Neural progenitor cell (in vitro differentiated cells): ENCODE measurements around the gene MNT.

ENCODE experiments used
- EZH2phosphoT487 ChIP-seq: fragments of 200-600 bp; sonication (generic); IDR thresholded peaks from 2 replicates; pipeline ENCODE4 v1.6.1; 2017; ENCODE audit warnings: antibody characterized with exemption
- TF ChIP-seq, protein P1 (sequence below): fragments of 200-600 bp; sonication (generic); IDR thresholded peaks from 2 replicates; pipeline ENCODE4 v1.5.1; 2017; ENCODE audit warnings: antibody characterized with exemption, mild to moderate bottlenecking

DNA sequence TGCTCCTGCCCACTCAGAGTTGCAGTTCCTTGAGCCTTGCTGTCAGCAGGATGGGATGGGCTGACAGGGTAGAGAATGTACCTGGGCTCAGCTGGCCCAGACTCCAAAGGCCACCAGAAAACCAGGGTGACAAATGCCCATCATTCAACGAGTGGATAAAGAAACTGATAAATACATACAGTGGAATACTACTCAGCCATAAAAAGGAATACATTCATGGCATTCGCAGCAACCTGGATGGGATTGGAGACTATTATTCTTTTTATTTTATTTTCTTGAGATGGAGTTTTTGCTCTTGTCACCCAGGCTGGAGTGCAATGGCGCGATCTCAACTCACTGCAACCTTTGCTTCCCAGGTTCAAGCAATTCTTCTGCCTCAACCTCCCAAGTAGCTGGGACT lies 43.6 kb downstream of the MNT start:
- TF ChIP-seq, protein P1, sequence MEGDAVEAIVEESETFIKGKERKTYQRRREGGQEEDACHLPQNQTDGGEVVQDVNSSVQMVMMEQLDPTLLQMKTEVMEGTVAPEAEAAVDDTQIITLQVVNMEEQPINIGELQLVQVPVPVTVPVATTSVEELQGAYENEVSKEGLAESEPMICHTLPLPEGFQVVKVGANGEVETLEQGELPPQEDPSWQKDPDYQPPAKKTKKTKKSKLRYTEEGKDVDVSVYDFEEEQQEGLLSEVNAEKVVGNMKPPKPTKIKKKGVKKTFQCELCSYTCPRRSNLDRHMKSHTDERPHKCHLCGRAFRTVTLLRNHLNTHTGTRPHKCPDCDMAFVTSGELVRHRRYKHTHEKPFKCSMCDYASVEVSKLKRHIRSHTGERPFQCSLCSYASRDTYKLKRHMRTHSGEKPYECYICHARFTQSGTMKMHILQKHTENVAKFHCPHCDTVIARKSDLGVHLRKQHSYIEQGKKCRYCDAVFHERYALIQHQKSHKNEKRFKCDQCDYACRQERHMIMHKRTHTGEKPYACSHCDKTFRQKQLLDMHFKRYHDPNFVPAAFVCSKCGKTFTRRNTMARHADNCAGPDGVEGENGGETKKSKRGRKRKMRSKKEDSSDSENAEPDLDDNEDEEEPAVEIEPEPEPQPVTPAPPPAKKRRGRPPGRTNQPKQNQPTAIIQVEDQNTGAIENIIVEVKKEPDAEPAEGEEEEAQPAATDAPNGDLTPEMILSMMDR: no peak
- TF ChIP-seq EZH2phosphoT487: no peak
